HepG2 (cell line): ENCODE results near the gene NT5C. TPM values are rescaled to one million over a fixed set of nuclear protein-coding genes. Genes with fewer than 3 reads are reported as not detected.

Source experiments
- CEBPB ChIP-seq: IDR thresholded peaks from 2 replicates; pipeline ENCODE4 v1.6.1; 2011; ENCODE audit warnings: low read depth, low read length, improper control_type of control experiment, borderline replicate concordance
- CHD4 ChIP-seq: fragments of 200-600 bp; sonication (generic); IDR thresholded peaks from 2 replicates; pipeline ENCODE4 v1.7.0; 2017; ENCODE audit warnings: mild to moderate bottlenecking, low read length, borderline replicate concordance
- FIP1L1 ChIP-seq: fragments of 200-400 bp; formaldehyde crosslinking; IDR thresholded peaks from 2 replicates; pipeline ENCODE4 v1.6.1; 2018; ENCODE audit warnings: low read depth, mild to moderate bottlenecking, low read length, moderate library complexity, borderline replicate concordance; ENCODE audit not compliant: insufficient read depth
- HNRNPL ChIP-seq: fragments of 200-400 bp; formaldehyde crosslinking; IDR thresholded peaks from 2 replicates; pipeline ENCODE4 v1.6.1; 2017; ENCODE audit warnings: mild to moderate bottlenecking, low read depth, low read length
- MYC ChIP-seq: sonication (generic); formaldehyde crosslinking; IDR thresholded peaks from 2 replicates; pipeline ENCODE4 v1.9.0; 2021; ENCODE audit warnings: missing genetic modification reagents, borderline replicate concordance
- NFIB ChIP-seq: sonication (generic); formaldehyde crosslinking; IDR thresholded peaks from 2 replicates; pipeline ENCODE4 v1.9.0; 2021; ENCODE audit warnings: missing genetic modification reagents, mild to moderate bottlenecking, borderline replicate concordance
- PRDM10 ChIP-seq: sonication (generic); formaldehyde crosslinking; IDR thresholded peaks from 2 replicates; pipeline ENCODE4 v1.4.0; 2020; ENCODE audit warnings: low read depth, missing genetic modification reagents
- RXRA ChIP-seq: sonication (generic); formaldehyde crosslinking; IDR thresholded peaks from 2 replicates; pipeline ENCODE4 v1.5.1; 2020; ENCODE audit warnings: missing genetic modification reagents
- SMAD9 ChIP-seq: sonication (generic); formaldehyde crosslinking; IDR thresholded peaks from 2 replicates; pipeline ENCODE4 v1.5.1; 2020; ENCODE audit warnings: mild to moderate bottlenecking, missing genetic modification reagents
- SMC3 ChIP-seq: IDR thresholded peaks from 2 replicates; pipeline ENCODE4 v1.6.1; 2011; ENCODE audit warnings: low read length, improper control_type of control experiment
- TARDBP ChIP-seq: sonication (generic); formaldehyde crosslinking; IDR thresholded peaks from 2 replicates; pipeline ENCODE4 v1.8.0; 2022; ENCODE audit warnings: mild to moderate bottlenecking, missing genetic modification reagents
- ZNF143 ChIP-seq: sonication (generic); formaldehyde crosslinking; IDR thresholded peaks from 2 replicates; pipeline ENCODE4 v1.4.0; 2020; ENCODE audit warnings: missing genetic modification reagents
- ZNF503 ChIP-seq: sonication (generic); formaldehyde crosslinking; IDR thresholded peaks from 2 replicates; pipeline ENCODE4 v1.4.0; 2020; ENCODE audit warnings: missing genetic modification reagents
- ZNF761 ChIP-seq: sonication (generic); formaldehyde crosslinking; conservative IDR thresholded peaks from 2 replicates; pipeline ENCODE4 v1.4.0; 2020; ENCODE audit warnings: mild to moderate bottlenecking, missing genetic modification reagents
- polyA plus RNA-seq, 8 experiments: library from polyadenylated mRNA; depleted of rRNA in 3 of 8; stranded (reverse) in 7 of 8; unstranded in 1 of 8; fragments of >200 nt; fragmentation: Illumina TruSeq in 4 of 8; extraction: Trizol in 4 of 8; gene quantifications; 2 replicates each; pipeline versions ENCODE4 v1.2.1 to v1.2.3, GENCODE V29; 2011 to 2016; ENCODE audit warnings: low read depth in 4 of 8, missing spikeins in 1 of 8, mixed read lengths in 1 of 8; ENCODE audit not compliant: insufficient read depth in 1 of 8
- total RNA-seq, 5 experiments: library from RNA; depleted of rRNA; stranded (reverse); fragments of >200 nt; fragmentation: Illumina TruSeq; extraction: Trizol; gene quantifications; 2 replicates each; pipeline ENCODE4 v1.2.3, GENCODE V29; 2016; ENCODE audit warnings: low read depth in 1 of 5
- TF ChIP-seq, protein P1 (sequence below): sonication (generic); formaldehyde crosslinking; IDR thresholded peaks from 2 replicates; pipeline ENCODE4 v1.4.0; 2020; ENCODE audit warnings: mild to moderate bottlenecking, missing genetic modification reagents
- TF ChIP-seq, protein P2 (sequence below): sonication (generic); formaldehyde crosslinking; IDR thresholded peaks from 2 replicates; pipeline ENCODE4 v1.5.1; 2020; ENCODE audit warnings: missing genetic modification reagents, mild to moderate bottlenecking, borderline replicate concordance

Gene NT5C
- total and polyA plus RNA-seq, 2 of the 13 experiments (the other 11 are each of a cell fraction or from before 2014, with no cell fraction given): 42.8 to 48.6 TPM

GRCh38 chr17:75090871-75091854 lies 40.4 kb downstream of the NT5C start (continued):
- TF ChIP-seq NFIB (CRISPR knock-in tag) (no peak), CEBPB (no peak), ZNF143 (no peak), TARDBP (peak; percentile 82), RXRA (peak; percentile 93), HNRNPL (peak; percentile 75), PRDM10 (CRISPR knock-in tag) (peak; percentile 45; the same call in 1 of the 2 replicates), FIP1L1 (no peak), SMC3 (no peak), ZNF761 (CRISPR knock-in tag) (no peak; the same call in 1 of the 2 replicates), SMAD9 (no peak), CHD4 (no peak), MYC (CRISPR knock-in tag) (peak; percentile 80; the same call in 1 of the 2 replicates), ZNF503 (CRISPR knock-in tag) (peak; percentile 79; the same call in 1 of the 2 replicates)
- TF ChIP-seq, protein P1, sequence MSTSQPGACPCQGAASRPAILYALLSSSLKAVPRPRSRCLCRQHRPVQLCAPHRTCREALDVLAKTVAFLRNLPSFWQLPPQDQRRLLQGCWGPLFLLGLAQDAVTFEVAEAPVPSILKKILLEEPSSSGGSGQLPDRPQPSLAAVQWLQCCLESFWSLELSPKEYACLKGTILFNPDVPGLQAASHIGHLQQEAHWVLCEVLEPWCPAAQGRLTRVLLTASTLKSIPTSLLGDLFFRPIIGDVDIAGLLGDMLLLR (CRISPR knock-in tag): peak; percentile 30; the same call in 1 of the 2 replicates
- TF ChIP-seq, protein P2, sequence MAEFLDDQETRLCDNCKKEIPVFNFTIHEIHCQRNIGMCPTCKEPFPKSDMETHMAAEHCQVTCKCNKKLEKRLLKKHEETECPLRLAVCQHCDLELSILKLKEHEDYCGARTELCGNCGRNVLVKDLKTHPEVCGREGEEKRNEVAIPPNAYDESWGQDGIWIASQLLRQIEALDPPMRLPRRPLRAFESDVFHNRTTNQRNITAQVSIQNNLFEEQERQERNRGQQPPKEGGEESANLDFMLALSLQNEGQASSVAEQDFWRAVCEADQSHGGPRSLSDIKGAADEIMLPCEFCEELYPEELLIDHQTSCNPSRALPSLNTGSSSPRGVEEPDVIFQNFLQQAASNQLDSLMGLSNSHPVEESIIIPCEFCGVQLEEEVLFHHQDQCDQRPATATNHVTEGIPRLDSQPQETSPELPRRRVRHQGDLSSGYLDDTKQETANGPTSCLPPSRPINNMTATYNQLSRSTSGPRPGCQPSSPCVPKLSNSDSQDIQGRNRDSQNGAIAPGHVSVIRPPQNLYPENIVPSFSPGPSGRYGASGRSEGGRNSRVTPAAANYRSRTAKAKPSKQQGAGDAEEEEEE (CRISPR knock-in tag): no peak
